HG03103 (cell line): ENCODE data around the gene ERVK3-1.
A peak's percentile ranks its signal among the peaks of the same experiment; 100 is the strongest.
"Not testable (repeated sequence)": the region's sequence is repeated elsewhere in the genome, so short reads cannot be mapped to it uniquely, and the experiment has no call there.

Source experiments
- ATAC-seq: cut with Tn5 transposase; IDR thresholded peaks from one replicate; pipeline ENCODE4 v1.9.1; 2021; ENCODE audit warnings: low read depth; ENCODE audit not compliant: unreplicated experiment

Gene ERVK3-1

DNA sequence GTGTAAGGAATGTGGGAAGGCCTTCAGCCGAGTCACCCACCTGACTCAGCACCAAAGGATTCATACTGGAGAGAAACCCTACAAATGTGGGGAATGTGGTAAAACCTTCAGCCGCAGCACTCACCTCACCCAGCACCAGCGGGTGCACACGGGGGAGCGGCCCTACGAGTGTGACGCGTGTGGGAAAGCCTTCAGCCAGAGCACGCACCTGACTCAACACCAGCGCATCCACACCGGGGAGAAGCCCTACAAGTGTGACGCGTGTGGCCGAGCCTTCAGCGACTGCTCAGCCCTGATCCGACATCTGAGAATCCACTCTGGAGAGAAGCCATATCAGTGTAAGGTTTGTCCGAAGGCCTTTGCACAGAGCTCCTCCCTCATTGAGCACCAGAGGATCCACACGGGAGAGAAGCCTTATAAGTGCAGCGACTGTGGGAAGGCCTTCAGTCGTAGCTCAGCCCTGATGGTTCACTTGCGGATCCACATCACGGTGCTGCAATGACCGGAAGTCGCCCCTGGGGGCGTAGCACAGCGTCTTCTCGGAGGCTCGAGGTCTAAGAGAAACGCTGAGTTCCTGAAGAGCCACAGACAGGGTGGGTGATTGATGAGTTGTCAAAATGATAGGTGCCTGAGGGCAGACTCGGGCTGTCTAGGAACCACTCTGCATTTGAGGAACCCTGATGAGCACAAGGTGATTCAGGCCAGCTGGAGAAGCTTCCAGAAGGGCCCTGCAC lies 33.8 kb downstream of the ERVK3-1 start:
- no peak for ATAC-seq

DNA sequence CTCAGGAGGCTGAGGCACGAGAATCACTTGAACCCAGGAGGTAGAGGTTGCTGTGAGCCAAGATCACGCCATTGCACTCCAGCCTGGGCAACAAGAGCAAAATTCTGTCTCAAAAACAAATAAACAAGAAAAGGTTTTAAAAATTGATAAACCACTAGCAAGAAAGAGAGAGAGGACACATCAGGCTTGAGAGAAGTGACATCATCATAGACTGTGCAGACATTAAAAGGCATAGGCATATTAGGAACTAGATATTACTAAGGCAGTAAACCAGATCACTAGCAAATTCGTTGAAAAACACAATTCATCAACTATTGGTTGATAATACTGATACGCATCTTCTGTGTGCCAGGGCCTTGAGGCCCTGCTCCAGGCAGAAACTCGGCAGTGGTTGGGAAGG lies 40.4 kb downstream of the ERVK3-1 start:
- ATAC-seq = no peak

DNA sequence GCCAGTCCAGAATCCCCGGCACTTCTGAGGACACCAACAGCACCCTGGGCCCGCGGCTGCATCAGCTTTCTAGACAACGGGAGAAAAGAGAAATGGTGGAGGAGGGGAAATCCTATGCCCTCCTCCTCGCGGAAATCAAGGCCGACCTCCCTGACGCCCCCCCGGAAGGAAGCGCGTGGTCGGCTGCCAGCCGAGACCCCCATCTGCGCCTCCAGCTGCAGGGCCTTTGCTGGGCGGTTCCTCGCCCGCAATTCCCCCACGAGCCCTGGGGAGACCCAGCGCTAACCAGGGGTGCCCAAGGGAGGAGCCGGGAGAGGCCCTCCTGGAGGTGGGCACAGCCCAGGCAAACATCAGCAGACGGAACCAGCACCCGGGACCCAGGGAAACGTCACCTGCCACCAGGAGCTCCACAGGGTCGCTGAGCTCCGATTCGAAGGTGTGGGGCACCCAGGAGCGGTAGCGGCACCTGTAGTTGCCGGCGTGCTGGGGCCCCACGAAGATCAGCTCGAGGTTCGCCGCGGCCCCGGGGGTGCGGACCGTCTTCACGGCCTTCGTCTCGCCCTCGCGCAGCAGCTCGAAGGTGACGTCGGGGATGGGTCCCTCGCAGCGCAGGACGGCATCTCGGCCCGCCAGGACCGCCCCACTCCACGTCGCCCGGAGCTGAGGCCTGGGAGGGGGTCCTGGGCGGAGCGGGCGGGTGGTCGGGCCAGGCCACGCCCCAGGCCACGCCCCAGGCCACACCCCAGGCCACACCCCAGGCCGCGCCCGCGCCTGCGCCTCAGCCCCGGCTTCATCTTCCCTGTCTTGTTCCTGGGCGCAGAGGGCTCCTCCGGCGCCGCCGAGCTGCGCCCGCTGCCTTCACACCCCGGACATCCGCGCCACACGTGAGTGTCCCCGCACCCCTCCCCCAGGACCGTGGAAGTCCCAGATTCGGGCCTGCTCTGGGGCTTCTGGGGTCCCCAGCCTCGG lies 42.1 kb downstream of the ERVK3-1 start:
- ATAC-seq = peak; percentile 78

DNA sequence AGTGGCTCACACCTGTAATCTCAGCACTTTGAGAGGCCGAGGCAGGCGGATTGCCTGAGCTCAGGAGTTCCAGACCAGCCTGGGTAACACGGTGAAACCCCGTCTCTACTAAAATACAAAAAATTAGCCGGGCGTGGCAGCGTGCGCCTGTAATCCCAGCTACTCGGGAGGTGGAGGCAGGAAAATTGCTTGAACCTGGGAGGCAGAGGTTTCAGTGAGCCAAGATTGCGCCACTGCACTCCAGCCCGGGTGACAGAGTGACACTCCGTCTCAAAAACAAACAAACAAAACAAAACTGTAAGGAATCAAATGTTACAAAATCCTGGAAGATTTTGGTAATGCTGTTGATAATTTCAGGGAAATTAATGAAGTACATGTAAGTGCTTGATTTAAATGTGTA lies 42.9 kb downstream of the ERVK3-1 start:
- ATAC-seq = not testable (repeated sequence)

DNA sequence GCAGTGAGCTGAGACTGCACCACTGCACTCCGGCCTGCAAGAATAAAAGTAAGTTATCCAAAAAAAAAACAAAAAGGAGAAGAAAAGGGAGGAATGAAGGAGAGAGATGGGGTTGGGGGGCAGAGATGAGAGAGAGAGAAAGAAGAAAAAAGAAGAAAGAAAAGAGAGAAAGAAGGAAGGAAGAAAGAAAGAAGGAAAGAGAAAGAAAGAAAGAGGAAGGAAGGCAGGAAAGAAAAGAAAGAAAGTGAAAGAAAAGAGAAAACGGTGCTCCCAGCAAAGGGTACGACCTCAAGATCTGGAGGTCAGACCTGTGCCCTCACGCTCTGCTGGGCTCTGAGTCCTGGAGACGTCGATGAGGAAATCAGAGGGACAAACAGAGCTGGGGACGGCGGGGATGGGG lies 44.4 kb downstream of the ERVK3-1 start:
- no peak for ATAC-seq

DNA sequence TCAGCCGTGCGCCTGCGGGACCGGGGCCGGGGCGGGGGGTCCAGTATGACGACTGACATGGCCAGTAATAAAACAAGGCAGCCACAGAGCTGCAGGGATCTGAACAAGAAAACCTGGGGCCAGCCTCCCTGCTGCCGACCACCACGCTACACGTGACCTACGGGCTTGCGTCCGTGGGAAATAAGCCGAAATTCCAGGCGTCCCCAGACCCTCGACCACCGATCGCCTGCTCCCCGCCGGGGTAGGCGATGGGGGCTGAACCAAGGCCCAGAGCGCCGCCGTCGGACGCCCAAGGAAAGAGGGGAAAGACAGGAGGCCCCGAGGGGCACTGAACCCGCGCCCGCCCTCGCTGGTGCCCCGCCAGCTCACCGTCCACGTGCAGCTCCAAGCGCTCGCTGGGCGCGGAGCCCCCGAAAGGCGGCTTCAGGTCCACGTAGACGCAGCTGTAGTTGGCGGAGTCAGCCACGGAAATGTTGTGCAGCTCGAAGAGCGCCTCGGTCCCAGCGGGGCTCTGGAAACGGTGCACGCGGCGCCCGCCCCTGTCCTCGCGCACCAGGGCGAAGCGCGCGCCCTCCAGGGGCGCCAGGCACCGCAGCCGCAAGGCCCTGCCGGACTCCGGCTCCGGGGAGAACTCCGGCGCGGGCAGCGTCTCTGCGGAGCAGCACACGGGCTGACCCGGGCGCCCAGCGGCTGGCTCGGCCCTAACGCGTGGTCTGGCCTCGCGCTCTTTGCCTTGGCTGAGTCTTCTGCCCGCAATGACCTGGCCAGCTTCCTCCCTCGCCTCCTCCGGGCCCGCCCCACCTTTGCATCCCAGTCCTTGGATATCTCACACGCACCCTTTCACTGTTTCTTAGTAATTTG lies 45.1 kb downstream of the ERVK3-1 start:
- no peak for ATAC-seq

DNA sequence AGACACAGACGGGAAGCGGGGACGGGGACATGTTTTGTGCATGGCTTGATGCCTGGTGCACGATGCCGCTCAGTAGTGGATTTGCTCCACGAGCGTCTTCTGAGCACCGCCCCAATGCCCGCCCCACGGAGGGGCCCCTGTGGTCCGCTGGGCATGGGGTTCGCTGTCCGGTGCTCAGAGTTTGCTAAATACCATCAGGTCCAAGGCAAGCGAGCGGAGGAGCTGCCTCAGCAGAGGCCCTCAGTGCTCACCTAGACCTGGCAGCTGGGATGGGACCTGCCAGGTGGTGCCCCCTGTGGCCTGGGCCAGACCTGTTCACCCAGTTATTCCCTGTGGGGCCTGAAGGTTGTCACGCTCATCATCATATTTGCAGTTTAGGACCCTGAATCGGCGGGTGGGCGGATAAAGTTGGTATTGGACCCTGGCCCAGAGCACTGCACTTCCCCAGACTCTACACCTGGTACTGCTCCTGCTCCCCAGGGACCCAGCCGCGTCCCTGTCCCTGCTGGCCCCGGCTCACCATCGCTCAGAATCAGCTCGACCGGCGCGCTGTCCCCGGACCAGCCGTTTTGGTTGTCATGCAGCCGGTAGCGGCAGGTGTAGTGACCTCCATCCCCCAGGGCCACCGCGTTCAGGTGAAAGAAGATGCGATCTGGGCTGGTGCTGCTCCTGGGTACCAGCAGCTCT lies 45.8 kb downstream of the ERVK3-1 start:
- ATAC-seq = no peak

DNA sequence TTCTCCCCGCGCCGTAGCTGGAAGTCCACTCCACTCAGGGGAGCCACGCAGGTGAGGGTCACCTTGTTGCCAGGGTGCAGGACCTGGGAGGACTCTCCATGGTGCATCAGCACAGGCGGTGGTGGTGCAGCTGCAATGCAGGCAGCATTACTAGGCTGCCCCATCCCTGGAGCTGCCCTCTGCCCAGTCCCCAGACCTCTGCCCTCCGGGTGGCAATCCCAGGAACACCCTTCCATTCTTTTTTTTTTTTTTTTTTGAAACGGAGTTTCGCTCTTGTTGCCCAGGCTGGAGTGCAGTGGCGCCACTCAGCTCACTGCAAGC lies 46.3 kb downstream of the ERVK3-1 start:
- ATAC-seq = no peak

DNA sequence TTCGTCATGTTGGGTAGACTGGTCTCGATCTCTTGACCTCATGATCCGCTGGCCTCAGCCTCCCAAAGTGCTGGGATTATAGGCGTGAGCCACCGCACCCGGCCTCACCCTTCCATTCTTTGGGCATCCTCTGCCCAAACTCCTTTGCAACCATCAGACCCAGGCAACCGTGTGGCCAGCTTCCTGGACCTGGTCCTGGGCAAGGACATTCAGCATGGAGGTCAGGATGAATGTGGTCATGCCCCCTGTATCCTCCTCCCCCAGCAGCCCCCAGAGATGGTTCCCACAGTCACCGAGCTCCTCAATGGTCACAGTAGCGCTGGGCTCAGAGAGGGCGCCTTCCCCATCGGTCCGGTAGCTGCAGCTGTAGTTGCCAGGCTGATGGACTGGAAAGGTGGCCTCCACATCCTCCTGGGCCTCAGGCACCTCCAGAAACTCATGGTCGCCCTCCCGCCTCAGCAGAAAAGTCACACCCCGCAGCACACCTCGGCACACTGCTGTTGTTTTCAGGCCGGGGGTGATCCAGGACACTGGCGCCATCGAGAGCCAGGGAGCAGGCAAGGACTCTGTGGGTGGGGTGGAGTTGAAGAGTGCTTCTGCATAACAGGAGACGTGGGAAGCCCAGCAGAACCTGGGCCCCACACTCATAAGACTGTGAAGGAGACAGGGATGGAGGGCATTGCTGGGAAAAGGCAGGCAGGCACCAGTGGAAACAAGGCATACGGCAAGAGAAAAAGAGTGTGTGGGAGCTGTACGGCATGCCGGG lies 47.0 kb downstream of the ERVK3-1 start:
- ATAC-seq = no peak

DNA sequence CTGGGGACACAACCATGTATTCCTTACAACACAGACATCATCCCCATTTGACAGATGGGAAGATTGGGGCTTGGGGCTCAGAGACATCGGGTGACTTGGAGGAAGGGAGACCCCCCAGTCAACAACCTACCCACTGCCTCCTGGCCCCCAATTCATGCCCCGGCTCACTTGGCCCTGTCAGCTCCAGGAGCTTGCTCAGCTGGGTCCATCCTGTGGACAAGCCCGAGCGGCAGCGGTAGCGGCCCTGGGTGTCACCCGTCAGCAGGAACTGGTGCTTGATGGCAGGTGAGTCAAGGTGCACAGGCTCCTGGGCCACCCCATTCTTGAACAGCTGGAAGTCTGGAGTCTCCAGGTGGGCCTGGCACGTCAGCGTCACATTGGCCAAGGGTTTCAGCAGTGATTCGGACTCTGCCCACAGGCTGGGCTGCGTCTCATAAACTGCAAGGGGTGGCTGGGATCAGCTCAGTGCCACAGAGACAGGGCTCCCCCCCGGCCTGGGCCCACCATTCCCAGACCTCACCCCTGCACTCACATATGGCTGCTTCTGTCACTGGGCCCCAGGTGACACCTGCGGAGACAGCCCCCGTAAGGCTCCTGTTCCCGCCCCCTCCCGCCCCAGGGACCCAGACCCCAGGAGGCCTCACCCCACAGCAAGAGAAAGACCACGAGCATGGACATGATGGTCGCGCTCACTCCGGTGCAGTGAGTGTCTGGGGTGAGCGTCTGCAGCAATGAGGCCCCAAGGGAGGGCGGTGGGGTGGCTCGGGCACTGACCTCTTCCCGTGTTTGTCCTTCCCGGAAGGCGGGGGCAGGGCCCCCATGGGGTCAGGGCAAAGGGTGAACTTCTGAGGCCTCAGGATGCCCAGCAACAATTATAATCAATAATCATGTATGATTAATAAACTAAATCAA lies 47.8 kb downstream of the ERVK3-1 start, which contains the start of gene A1BG:
Gene A1BG, minus strand, starts transcription at position 733 of the 912 bp plus-strand sequence. Its CDS starts 55 bp downstream, at position 678.
- no peak for ATAC-seq

DNA sequence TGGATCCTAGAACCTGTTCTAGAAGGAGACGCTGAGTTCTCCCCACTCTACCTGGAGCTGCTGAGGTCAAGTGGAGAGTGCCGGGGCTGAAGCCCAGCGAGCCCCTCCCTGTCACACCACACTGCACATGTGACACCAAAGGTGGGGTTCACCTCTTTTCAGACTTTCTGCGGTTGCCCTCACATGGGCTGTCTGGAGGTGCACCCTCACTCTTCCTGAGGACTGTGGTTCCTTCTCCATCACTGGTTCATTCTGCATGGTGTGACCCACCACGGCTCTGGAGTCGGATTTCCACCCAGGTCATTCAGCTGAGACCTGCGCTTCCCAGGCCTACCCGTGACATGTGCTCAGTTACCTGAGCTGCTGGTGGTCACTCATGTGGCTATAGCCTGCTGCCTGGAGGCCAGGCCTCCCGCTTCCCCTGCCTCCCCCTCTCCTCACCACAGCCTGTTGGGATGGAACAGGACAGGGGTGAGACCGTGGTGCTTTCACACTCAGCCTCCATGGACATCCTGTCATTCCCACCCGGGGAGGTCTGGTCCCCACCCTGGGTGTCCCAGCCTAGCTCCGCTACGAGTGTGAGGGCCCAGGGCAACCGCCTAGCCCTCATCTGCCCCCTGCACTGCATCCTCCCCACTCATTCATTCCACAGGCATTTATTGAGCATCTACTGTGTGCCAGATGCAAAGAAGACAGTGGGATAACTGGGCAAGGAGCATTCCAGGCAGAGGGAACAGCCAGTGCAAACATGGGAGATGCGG lies 48.7 kb downstream of the ERVK3-1 start:
- no peak for ATAC-seq

DNA sequence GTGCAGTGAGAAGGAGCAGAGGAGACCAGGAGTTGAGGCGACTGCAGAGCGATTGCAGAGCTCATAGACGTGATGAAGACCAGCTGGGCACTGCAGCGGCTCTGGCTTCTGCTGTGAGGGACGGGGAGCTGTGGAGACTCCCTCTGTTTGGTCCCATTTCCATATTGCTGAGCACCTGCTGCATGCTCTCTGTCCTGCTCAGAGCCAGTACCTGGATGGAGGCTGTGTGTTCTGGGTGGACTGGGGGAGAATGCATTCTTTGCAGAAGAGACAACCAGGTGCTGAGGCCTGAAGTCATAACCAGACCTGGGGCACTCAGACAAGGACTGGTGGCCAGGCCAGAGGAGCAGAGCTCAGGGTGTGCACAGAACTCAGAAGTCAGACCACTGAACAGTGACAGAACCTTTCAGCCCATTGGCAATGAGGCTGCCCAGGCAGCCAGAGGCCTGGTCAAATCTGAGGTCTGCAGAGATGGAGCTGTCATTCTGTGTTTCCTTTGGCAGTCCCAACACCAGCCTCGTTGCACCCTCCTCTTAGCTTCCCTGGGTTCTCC lies 49.4 kb downstream of the ERVK3-1 start:
- no peak for ATAC-seq

DNA sequence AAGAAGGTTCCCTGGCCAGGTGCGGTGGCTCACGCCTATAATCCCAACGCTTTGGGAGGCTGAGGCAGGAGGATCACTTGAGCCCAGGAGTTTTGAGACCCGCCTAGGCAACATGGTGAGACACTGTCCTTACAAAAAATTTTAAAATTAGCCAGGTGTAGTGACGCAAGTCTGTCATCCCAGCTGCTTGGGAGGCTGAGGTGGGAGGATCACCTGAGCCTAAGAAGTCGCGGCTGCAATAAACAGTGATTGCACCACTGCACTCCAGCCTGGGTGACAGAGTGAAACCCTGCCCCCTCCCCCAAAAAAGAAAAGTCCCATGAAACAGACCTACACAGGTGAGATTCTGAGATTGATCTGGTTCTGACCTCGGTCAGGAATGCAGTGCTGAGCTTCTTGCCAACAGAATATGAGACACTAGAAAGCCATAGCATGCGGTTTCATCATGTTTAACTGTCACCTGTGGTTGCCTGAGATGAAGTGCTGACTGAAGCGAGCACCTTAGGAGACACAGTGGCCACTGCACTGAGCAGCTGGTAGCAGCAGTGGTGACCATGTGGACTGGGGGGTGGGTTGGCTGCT lies 50.1 kb downstream of the ERVK3-1 start:
- no peak for ATAC-seq

DNA sequence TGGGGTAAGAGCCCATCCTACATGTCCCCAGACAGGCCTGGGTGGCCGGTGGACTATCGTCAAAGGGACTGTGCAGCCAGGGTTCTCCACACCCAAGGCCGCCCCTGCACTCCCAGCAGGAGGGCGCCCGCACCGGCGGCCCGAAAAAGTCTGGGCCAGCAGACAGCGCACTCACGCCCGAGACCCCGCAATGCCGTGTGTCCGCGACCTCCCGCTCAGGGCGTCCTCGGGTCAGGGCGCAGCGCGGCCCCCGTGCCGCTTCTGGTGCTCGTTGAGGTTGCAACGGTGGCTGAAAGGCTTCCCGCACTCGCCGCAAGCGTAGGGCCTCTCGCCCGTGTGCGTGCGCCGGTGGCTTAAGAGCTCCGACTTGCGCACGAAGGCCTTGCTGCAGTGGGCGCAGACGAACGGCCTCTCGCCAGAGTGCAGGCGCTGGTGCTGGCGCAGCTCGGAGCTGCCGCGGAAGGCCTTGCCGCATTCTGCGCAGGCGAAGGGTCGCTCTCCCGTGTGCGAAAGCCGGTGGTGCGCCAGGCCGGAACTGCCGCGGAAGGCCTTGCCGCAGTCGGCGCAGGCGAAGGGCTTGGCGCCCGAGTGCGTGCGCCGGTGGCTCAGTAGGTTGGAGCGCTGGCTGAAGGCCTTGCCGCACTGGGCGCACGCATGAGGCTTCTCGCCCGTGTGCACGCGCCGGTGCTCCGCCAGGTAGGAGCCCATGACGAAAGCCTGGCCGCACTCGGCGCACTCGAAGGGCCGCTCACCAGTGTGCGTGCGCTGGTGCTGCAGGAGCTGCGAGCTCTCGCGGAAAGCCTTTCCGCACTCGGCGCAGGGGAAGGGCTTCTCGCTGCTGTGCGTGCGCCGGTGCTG lies 51.0 kb downstream of the ERVK3-1 start:
- no peak for ATAC-seq

DNA sequence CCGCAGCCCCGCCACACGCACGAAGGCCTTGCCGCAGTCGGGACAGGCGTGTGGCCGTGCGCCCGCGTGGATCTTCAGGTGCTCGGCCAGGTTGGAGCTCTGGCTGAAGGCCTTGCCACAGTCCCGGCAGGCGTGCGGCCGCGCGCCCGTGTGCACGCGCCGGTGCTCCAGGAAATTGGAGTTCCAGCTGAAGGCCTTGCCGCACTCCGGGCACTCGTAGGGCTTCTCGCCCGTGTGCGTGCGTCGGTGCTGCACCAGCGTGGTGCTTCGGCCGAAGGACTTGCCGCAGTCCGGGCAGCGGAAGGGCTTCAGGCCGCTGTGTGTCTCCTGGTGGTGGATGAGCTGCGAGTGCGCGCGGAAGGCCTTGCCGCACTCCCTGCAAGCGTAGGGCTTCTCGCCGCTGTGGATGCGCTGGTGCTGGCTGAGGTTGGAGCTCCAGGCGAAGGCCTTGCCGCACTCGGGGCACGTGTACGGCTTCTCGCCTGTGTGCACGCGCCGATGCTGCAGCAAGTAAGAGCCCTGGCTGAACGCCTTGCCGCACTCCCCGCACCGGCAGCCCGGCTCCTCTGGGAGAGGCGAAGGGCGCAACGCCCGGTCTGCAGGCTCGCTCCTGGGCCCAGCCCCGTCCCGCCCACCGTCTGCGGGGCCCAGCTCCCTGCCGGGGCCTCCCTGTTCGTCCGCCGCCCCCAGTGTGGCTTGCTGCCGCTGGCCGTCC lies 51.7 kb downstream of the ERVK3-1 start:
- no peak for ATAC-seq
